Panc1 (cell line): ENCODE measurements around the gene KDM1A. TPM values are rescaled to one million over a fixed set of nuclear protein-coding genes. Genes with fewer than 3 reads are reported as not detected.

Source experiments
- ATAC-seq: fragments of 200-7000 bp; cut with Tn5 transposase; 2 replicates; pipeline ENCODE4 v1.9.1; 2020; ENCODE audit warnings: mild to moderate bottlenecking, moderate library complexity
- BruUV-seq: library from RNA; stranded (reverse); fragments of 400-500 nt; replicated peaks from 2 replicates; lab custom pipeline; 2021; lab: Mats Ljungman, UMichigan
- CTCF ChIA-PET: fragments of 300-600 bp; sonication (Branson Sonifier 250); formaldehyde crosslinking; loops from one replicate; lab custom pipeline; 2022; ENCODE audit warnings: antibody characterized with exemption; lab: Charles Lee
- POLR2A ChIA-PET: fragments of 300-600 bp; sonication (Branson Sonifier 250); formaldehyde crosslinking; loops from one replicate; lab custom pipeline; 2022; ENCODE audit warnings: antibody characterized with exemption; lab: Charles Lee
- DNase-seq: peaks from one replicate; pipeline ENCODE4 v3.0.0-alpha.2; 2010; ENCODE audit warnings: low read depth, low spot score
- H3K27ac ChIP-seq: 2 replicates; pipeline ENCODE4 v1.5.1; 2011; ENCODE audit warnings: mild to moderate bottlenecking, low read length, inconsistent platforms
- H3K27me3 ChIP-seq: fragments of 200-500 bp; sonication (Bioruptor generic); 2 replicates; pipeline ENCODE4 v1.6.0; 2014; ENCODE audit warnings: low read length, inconsistent platforms; ENCODE audit not compliant: control insufficient read depth, insufficient read depth
- H3K36me3 ChIP-seq: fragments of 200-500 bp; sonication (Bioruptor generic); 2 replicates; pipeline ENCODE4 v1.5.1; 2014; ENCODE audit warnings: inconsistent platforms, mild to moderate bottlenecking, low read length, moderate library complexity; ENCODE audit not compliant: control insufficient read depth, insufficient read depth
- H3K4me1 ChIP-seq: 2 replicates; pipeline ENCODE4 v1.5.1; 2011; ENCODE audit warnings: inconsistent platforms, mild to moderate bottlenecking, low read length, moderate library complexity; ENCODE audit not compliant: control insufficient read depth, insufficient read depth
- H3K4me3 ChIP-seq, 2 experiments: 2 replicates each; pipeline ENCODE4 v1.5.1; 2011 to 2012; ENCODE audit warnings: low read depth in 2 of 2, low read length in 2 of 2, mild to moderate bottlenecking in 2 of 2, inconsistent platforms in 1 of 2, moderate library complexity in 1 of 2
- H3K9me3 ChIP-seq: fragments of 200-500 bp; sonication (Bioruptor generic); 2 replicates; pipeline ENCODE4 v1.5.1; 2014; ENCODE audit warnings: low read depth, mild to moderate bottlenecking, inconsistent platforms, low read length, moderate library complexity; ENCODE audit not compliant: control insufficient read depth, insufficient read depth
- CTCF ChIP-seq: fragments of 450-650 bp; IDR thresholded peaks from 2 replicates; pipeline ENCODE4 v1.5.1; 2017; ENCODE audit warnings: mild to moderate bottlenecking
- POLR2AphosphoS5 ChIP-seq: IDR thresholded peaks from 2 replicates; pipeline ENCODE4 v1.6.1; 2012; ENCODE audit warnings: mild to moderate bottlenecking, low read depth, low read length, moderate library complexity
- REST ChIP-seq, 2 experiments: IDR thresholded peaks; 2 replicates each; pipeline ENCODE4 v1.6.1; 2011 to 2012; ENCODE audit warnings: low read depth in 2 of 2, control low read depth in 1 of 2, low read length in 1 of 2, mild to moderate bottlenecking in 1 of 2, moderate library complexity in 1 of 2; ENCODE audit not compliant: insufficient read depth in 1 of 2
- SIN3A ChIP-seq: IDR thresholded peaks from 2 replicates; pipeline ENCODE4 v1.6.1; 2012; ENCODE audit warnings: low read depth, mild to moderate bottlenecking, low read length, moderate library complexity, borderline replicate concordance; ENCODE audit not compliant: insufficient read depth
- TCF7L2 ChIP-seq: IDR thresholded peaks from 2 replicates; pipeline ENCODE4 v1.6.1; 2011; ENCODE audit warnings: mild to moderate bottlenecking, low read depth, low read length, inconsistent platforms
- in situ Hi-C: cut with HindIII; loops from 2 replicates; pipeline ENCODE4 v1.10.0; 2016; ENCODE audit warnings: low sequenced_read_pairs, low pct_unique_long_range_greater_than_20kb
- intact Hi-C: fragments of 100-400 bp; cut with micrococcal nuclease; formaldehyde crosslinking; loops from one replicate; pipeline ENCODE4 v1.10.0; 2022; ENCODE audit not compliant: unreplicated experiment
- total RNA-seq: library from RNA; stranded (reverse); gene quantifications from one replicate; pipeline ENCODE4 v1.2.1, GENCODE V29; 2021; ENCODE audit not compliant: unreplicated experiment

KDM1A gene
- total RNA-seq, 1 experiment from 2014 or later = 120 TPM

- Histone ChIP-seq H3K4me3 (no peak overlapping the region), H3K4me1 (peaks cover 46% of the 10 kb centered on the region), H3K36me3 (peaks cover 5% of the 10 kb centered on the region; the same call in 1 of the 2 replicates), H3K27ac (peak overlapping the region; percentile 63; the same call in 1 of the 2 replicates), H3K9me3 (no peaks in the 10 kb centered on the region), H3K27me3 (no peaks in the 10 kb centered on the region)
- no peak for ATAC-seq
- BruUV-seq = no TSS peak
- TF ChIP-seq CTCF = no peak
- TF ChIP-seq REST (IDR thresholded peaks at IDR 0.05; ENCODE audit: insufficient read depth in 1 of 2, low read depth in 2 of 2, low read length in 1 of 2) = no peak
- TF ChIP-seq TCF7L2 = no peak
- TF ChIP-seq SIN3A = no peak
- TF ChIP-seq POLR2AphosphoS5 = no peak
- in situ Hi-C loops (no loop called here), intact Hi-C loops (no loop called here)
- ChIA-PET POLR2A (no interaction called here), CTCF (interaction anchor here (3.9 kb wide), 1 partner anchor 82 kb away, joined by 49 read pairs; no protein-coding TSS in a partner anchor)
- DNase-seq = peak; percentile 55
Observed at GRCh38 chr1:23101101-23101827, 82.0 kb downstream of the KDM1A start.

GRCh38 chr1:23101887-23102286 is 82.6 kb downstream of the KDM1A start:
- peak; percentile 5; the same call in 1 of the 2 replicates for ATAC-seq
- ChIA-PET POLR2A (no interaction called here), CTCF (interaction anchor here (0.5 to 3.9 kb wide), 4 partner anchors 74 to 82 kb away, joined by 3 to 49 read pairs (median 5); no protein-coding TSS in a partner anchor)
- Histone ChIP-seq H3K4me3 (no peak overlapping the region), H3K27ac (peak overlapping the region; percentile 63), H3K9me3 (no peaks in the 10 kb centered on the region), H3K27me3 (no peaks in the 10 kb centered on the region), H3K4me1 (peaks cover 46% of the 10 kb centered on the region), H3K36me3 (peaks cover 5% of the 10 kb centered on the region; the same call in 1 of the 2 replicates)
- intact Hi-C loops (no loop called here), in situ Hi-C loops (no loop called here)
- no peak for TF ChIP-seq CTCF
- no peak for DNase-seq
- BruUV-seq = no TSS peak
